HEK293T (cell line): ENCODE results near the gene SHPK.

Experiments
- SP1 ChIP-seq: fragments of 450-650 bp; IDR thresholded peaks from 2 replicates; pipeline ENCODE4 v1.6.1; 2017
- SUZ12 ChIP-seq: fragments of 450-650 bp; IDR thresholded peaks from 2 replicates; pipeline ENCODE4 v1.6.1; 2016; ENCODE audit warnings: mild to moderate bottlenecking
- TARDBP ChIP-seq: fragments of 450-650 bp; IDR thresholded peaks from 2 replicates; pipeline ENCODE4 v1.6.1; 2016

DNA sequence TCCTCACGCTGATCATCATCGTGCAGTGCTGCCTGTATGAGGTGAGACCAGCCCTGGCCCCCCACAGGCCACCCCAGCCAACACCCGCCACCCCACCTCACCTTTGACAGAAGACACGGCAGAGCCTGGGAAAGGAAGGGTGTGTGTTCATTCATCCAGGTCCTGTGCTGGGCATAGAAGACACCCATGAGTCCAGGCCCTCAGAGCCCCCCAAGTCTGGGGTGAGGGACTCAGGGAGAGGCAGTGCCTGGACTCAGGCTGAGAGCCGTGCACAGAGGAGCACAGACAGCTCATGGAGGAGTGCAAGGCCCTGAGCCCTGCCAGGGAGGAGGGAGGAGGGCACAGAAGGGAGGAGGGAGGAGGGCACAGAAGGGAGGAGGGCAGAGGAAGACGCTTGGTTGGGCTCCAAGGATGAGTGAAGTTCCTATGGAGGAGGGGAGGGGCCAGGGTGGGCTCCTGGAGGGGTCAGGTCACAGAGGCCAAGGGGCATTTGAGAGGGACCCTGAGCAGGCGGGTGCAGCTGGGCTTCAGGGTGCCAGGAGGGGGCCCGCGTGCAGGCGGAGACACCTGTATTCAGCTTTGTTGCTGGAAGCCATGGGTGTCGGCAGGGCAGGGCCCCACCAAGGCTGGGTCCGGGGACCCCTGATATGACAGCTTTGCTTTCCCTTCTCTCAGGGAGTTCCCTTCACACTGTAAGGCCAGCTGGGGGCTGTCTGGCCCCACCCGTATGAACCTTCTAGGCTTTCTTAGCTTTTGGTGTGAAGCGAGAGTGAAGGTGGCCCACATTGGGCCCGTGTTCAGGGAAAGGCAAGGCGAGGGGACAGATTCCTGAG lies 20.9 kb upstream of the SHPK start:
- TF ChIP-seq SP1 (no peak), SUZ12 (no peak), TARDBP (no peak)
